22Rv1 (cell line): ENCODE data around the gene BZW1.

Experiments used
- ZFX ChIP-seq: fragments of 450-650 bp; IDR thresholded peaks from 2 replicates; pipeline ENCODE4 v1.6.1; 2017; ENCODE audit warnings: antibody characterized with exemption, borderline replicate concordance
- TF ChIP-seq, protein P1 (sequence below): fragments of 450-650 bp; IDR thresholded peaks from 2 replicates; pipeline ENCODE4 v1.5.1; 2017; ENCODE audit warnings: mild to moderate bottlenecking

DNA sequence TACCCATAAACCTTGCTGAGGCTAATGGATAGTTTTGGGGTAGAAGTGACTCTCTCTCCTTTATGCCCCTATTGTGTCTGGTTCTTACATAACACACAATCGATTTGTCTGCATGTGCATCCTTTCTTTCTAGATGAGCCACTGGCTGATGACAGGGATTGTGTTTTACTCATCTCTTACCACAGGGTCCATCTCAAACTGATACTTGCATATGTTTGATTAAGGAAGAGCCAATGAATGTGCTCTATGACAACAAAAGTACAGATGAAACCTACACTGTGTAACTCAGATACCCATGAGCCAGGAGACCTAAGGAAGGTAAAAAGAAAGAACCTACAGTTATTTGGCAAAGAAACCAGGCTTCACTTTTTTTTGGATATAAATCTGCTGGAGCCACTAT, 13.2 kb upstream of the BZW1 start:
- TF ChIP-seq, protein P1, sequence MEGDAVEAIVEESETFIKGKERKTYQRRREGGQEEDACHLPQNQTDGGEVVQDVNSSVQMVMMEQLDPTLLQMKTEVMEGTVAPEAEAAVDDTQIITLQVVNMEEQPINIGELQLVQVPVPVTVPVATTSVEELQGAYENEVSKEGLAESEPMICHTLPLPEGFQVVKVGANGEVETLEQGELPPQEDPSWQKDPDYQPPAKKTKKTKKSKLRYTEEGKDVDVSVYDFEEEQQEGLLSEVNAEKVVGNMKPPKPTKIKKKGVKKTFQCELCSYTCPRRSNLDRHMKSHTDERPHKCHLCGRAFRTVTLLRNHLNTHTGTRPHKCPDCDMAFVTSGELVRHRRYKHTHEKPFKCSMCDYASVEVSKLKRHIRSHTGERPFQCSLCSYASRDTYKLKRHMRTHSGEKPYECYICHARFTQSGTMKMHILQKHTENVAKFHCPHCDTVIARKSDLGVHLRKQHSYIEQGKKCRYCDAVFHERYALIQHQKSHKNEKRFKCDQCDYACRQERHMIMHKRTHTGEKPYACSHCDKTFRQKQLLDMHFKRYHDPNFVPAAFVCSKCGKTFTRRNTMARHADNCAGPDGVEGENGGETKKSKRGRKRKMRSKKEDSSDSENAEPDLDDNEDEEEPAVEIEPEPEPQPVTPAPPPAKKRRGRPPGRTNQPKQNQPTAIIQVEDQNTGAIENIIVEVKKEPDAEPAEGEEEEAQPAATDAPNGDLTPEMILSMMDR, result no peak
- TF ChIP-seq ZFX, result no peak
